ENCODE measurements around the gene CCDC141. TPM values are rescaled to one million over a fixed set of nuclear protein-coding genes. Genes with fewer than 3 reads are reported as not detected.

The CCDC141 gene
- total RNA-seq, 1 donor from 2014 or later = 4.0 TPM

- Mint-ChIP-seq H3K4me1 (ENCODE audit: unreplicated experiment) (no peaks in the 10 kb centered on the region), H3K36me3 (no peaks in the 10 kb centered on the region), H3K4me3 (no peak overlapping the region), H3K9me3 (no peaks in the 10 kb centered on the region), H3K27me3 (peaks cover 7% of the 10 kb centered on the region), H3K27ac (no peak overlapping the region)
- TF ChIP-seq, protein P1, sequence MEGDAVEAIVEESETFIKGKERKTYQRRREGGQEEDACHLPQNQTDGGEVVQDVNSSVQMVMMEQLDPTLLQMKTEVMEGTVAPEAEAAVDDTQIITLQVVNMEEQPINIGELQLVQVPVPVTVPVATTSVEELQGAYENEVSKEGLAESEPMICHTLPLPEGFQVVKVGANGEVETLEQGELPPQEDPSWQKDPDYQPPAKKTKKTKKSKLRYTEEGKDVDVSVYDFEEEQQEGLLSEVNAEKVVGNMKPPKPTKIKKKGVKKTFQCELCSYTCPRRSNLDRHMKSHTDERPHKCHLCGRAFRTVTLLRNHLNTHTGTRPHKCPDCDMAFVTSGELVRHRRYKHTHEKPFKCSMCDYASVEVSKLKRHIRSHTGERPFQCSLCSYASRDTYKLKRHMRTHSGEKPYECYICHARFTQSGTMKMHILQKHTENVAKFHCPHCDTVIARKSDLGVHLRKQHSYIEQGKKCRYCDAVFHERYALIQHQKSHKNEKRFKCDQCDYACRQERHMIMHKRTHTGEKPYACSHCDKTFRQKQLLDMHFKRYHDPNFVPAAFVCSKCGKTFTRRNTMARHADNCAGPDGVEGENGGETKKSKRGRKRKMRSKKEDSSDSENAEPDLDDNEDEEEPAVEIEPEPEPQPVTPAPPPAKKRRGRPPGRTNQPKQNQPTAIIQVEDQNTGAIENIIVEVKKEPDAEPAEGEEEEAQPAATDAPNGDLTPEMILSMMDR (conservative IDR thresholded peaks at IDR 0.05) = no peak
- no peak for DNase-seq (ENCODE audit: extremely low spot score, unreplicated experiment)
These were observed 144.7 kb downstream of the CCDC141 start for GRCh38 chr2:178905261-178905660.

- no peaks in the 10 kb centered on the region for H3K27me3 Mint-ChIP-seq
- no peaks in the 10 kb centered on the region for H3K36me3 Mint-ChIP-seq
- H3K4me1 Mint-ChIP-seq (ENCODE audit: unreplicated experiment) = no peaks in the 10 kb centered on the region
- DNase-seq (ENCODE audit: extremely low spot score, unreplicated experiment) = no peak
- TF ChIP-seq, protein P1 (conservative IDR thresholded peaks at IDR 0.05) = no peak
- no peaks in the 10 kb centered on the region for H3K9me3 Mint-ChIP-seq
- no peak overlapping the region for H3K27ac Mint-ChIP-seq
- H3K4me3 Mint-ChIP-seq = no peak overlapping the region
These were observed 150.3 kb downstream of the CCDC141 start for GRCh38 chr2:178899656-178900055.

- H3K9me3 Mint-ChIP-seq = no peaks in the 10 kb centered on the region
- no peaks in the 10 kb centered on the region for H3K36me3 Mint-ChIP-seq
- H3K27ac Mint-ChIP-seq = no peak overlapping the region
- H3K27me3 Mint-ChIP-seq = no peaks in the 10 kb centered on the region
- H3K4me3 Mint-ChIP-seq = no peak overlapping the region
- TF ChIP-seq, protein P1 (conservative IDR thresholded peaks at IDR 0.05) = no peak
- no peaks in the 10 kb centered on the region for H3K4me1 Mint-ChIP-seq (ENCODE audit: unreplicated experiment)
- no peak for DNase-seq (ENCODE audit: extremely low spot score, unreplicated experiment)
These were observed 154.1 kb downstream of the CCDC141 start for GRCh38 chr2:178895872-178896271.

DNA sequence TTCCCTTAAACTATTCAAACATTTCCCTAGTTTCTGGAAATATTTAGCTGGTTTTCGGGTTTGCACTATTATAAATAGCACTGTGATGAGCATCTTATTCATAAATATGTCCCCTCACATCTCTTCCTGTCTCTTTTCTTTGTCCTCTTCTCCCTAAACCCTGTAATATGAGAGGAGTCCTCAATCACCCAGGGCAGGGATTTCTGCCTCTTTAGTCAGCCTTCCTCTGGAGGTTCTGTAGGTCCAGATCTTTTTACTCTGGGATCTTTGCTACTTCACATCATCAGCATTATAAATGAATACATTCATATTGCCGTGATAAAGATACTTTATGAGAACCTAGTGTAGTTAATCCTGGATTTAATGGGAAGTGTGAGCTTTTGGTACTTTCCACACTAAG is 154.8 kb downstream of the CCDC141 start:
- Mint-ChIP-seq H3K9me3 (no peaks in the 10 kb centered on the region), H3K27me3 (no peaks in the 10 kb centered on the region), H3K27ac (no peak overlapping the region), H3K36me3 (no peaks in the 10 kb centered on the region), H3K4me3 (no peak overlapping the region), H3K4me1 (ENCODE audit: unreplicated experiment) (no peaks in the 10 kb centered on the region)
- TF ChIP-seq, protein P1 (conservative IDR thresholded peaks at IDR 0.05) = no peak
- DNase-seq (ENCODE audit: extremely low spot score, unreplicated experiment) = no peak

DNA sequence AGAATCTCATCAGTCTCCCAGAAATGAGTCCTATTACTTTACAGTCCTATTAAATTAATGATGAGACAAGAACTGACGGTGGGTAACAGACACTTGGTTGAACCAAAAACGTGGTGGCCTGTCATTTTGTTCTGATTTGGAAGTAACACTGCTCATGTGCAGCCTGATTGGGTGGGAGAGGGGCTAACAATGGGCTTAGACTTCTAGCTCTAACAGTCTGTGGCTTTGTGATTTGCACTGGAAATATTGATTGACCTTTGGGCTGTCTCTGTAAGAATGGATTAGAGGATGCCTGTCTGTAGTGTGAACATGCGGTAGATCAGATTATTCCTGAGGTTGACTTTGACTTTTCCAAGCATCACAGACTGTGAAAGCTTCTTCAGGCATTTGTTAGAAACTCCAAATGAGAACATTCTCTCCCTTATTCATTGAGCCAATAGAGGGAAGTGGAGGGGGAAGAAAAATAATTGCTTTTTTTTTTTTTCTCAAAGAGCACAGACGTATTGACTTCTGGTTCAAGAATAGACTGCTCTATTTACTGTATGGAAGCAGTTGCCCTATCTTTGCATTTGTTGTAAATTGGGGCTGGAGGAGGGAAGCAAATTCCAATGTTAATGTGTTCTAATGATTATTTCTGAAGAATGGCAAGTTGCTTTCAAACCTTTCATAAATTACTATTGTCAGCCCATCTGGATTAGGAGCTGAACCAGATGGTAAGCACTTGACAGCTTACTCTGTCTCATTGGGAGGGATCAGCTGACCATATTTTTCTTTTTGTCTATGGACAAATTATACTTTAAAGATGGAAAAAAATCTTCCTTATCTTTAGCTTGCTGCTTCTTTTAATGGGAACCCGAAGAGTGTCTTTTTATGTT is 156.9 kb downstream of the CCDC141 start:
- Mint-ChIP-seq H3K27me3 (no peaks in the 10 kb centered on the region), H3K27ac (no peak overlapping the region), H3K9me3 (no peaks in the 10 kb centered on the region), H3K4me3 (no peak overlapping the region), H3K36me3 (no peaks in the 10 kb centered on the region), H3K4me1 (ENCODE audit: unreplicated experiment) (no peaks in the 10 kb centered on the region)
- TF ChIP-seq, protein P1 (conservative IDR thresholded peaks at IDR 0.05) = no peak
- DNase-seq (ENCODE audit: extremely low spot score, unreplicated experiment) = no peak

Data from type B pancreatic cell (in vitro differentiated cells).